SK-N-SH treated with all-trans-retinoic acid at 6 μM for 48 hours (cell line): ENCODE measurements around the gene DCUN1D2.

Experiments
- ARNTL ChIP-seq: fragments of 450-650 bp; formaldehyde crosslinking; IDR thresholded peaks from 2 replicates; pipeline ENCODE4 v1.5.0; 2020; ENCODE audit warnings: low read depth, mild to moderate bottlenecking, moderate library complexity, borderline replicate concordance
- BACH2 ChIP-seq: fragments of 250-450 bp; sonication (Bioruptor Pico); IDR thresholded peaks from 2 replicates; pipeline ENCODE4 v1.9.0; 2021; ENCODE audit warnings: mild to moderate bottlenecking, borderline replicate concordance
- OSR1 ChIP-seq: fragments of 250-450 bp; sonication (Bioruptor Pico); IDR thresholded peaks from 2 replicates; pipeline ENCODE4 v1.8.0; 2022; ENCODE audit warnings: moderate library complexity, mild to moderate bottlenecking, inconsistent platforms
- PATZ1 ChIP-seq: fragments of 250-450 bp; sonication (Bioruptor Pico); IDR thresholded peaks from 2 replicates; pipeline ENCODE4 v1.8.0; 2020; ENCODE audit warnings: mild to moderate bottlenecking, moderate library complexity, borderline replicate concordance
- PPARA ChIP-seq: fragments of 250-450 bp; sonication (Bioruptor Pico); IDR thresholded peaks from 2 replicates; pipeline ENCODE4 v1.5.0; 2020; ENCODE audit warnings: mild to moderate bottlenecking, borderline replicate concordance
- RARB ChIP-seq: fragments of 250-450 bp; sonication (Bioruptor Pico); IDR thresholded peaks from 2 replicates; pipeline ENCODE4 v1.8.0; 2021; ENCODE audit warnings: mild to moderate bottlenecking, moderate library complexity
- TOX ChIP-seq: fragments of 250-450 bp; sonication (Bioruptor Pico); IDR thresholded peaks from 2 replicates; pipeline ENCODE4 v1.8.0; 2021; ENCODE audit warnings: mild to moderate bottlenecking, moderate library complexity, borderline replicate concordance
- TSHZ2 ChIP-seq: fragments of 250-450 bp; sonication (Bioruptor Pico); IDR thresholded peaks from 2 replicates; pipeline ENCODE4 v1.5.0; 2020; ENCODE audit warnings: mild to moderate bottlenecking, moderate library complexity
- ZNF565 ChIP-seq: fragments of 450-650 bp; formaldehyde crosslinking; conservative IDR thresholded peaks from 2 replicates; pipeline ENCODE4 v1.5.0; 2020; ENCODE audit warnings: low read depth, mild to moderate bottlenecking, moderate library complexity
- TF ChIP-seq, protein P1 (sequence below): fragments of 250-450 bp; sonication (Bioruptor Pico); IDR thresholded peaks from 2 replicates; pipeline ENCODE4 v1.8.0; 2021; ENCODE audit warnings: low read depth, mild to moderate bottlenecking, moderate library complexity, borderline replicate concordance
- TF ChIP-seq, protein P2 (sequence below): fragments of 250-450 bp; sonication (Bioruptor Pico); IDR thresholded peaks from 2 replicates; pipeline ENCODE4 v1.5.1; 2020; ENCODE audit warnings: low read depth, mild to moderate bottlenecking, moderate library complexity

DNA sequence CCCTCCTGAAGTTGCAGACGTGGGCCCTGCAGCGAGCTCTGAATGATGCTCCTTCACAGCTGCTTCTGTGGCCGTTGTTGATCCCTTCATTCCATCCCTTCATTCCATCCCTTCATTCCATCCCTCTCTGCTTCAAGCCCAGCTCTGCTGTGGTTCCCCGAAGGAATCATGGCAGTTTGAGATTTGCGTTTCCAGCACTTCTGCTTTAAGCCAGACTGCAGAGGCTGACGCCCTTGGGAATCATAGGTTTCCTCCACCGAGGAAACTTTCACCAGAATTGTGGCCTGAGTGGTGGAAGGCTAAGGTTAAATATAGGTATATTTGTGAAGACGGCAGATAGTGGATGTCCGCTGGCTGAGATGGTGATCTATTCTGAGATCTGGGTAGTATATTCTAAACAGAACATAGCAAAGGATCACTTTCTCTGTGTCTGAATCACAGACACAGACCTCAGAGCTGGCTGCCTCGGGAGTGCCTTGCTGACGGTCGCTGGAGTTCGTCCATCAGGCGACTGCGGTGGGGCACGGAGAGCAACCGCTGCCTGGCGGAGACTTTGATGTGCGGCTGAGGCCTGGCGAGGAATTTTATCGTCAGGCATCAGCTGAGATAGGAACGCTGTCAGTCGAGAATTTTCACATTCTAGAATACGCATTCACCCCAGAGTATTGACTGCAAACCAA is 42.8 kb upstream of the DCUN1D2 start:
- TF ChIP-seq OSR1 (CRISPR knock-in tag) (no peak), ZNF565 (CRISPR knock-in tag) (no peak), TSHZ2 (CRISPR knock-in tag) (no peak), TOX (CRISPR knock-in tag) (no peak), PATZ1 (CRISPR knock-in tag) (no peak), ARNTL (CRISPR knock-in tag) (no peak), BACH2 (CRISPR knock-in tag) (no peak), PPARA (CRISPR knock-in tag) (no peak), RARB (CRISPR knock-in tag) (no peak)
- TF ChIP-seq, protein P1, sequence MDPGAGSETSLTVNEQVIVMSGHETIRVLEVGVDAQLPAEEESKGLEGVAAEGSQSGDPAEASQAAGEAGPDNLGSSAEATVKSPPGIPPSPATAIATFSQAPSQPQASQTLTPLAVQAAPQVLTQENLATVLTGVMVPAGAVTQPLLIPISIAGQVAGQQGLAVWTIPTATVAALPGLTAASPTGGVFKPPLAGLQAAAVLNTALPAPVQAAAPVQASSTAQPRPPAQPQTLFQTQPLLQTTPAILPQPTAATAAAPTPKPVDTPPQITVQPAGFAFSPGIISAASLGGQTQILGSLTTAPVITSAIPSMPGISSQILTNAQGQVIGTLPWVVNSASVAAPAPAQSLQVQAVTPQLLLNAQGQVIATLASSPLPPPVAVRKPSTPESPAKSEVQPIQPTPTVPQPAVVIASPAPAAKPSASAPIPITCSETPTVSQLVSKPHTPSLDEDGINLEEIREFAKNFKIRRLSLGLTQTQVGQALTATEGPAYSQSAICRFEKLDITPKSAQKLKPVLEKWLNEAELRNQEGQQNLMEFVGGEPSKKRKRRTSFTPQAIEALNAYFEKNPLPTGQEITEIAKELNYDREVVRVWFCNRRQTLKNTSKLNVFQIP = no peak
- TF ChIP-seq, protein P2, sequence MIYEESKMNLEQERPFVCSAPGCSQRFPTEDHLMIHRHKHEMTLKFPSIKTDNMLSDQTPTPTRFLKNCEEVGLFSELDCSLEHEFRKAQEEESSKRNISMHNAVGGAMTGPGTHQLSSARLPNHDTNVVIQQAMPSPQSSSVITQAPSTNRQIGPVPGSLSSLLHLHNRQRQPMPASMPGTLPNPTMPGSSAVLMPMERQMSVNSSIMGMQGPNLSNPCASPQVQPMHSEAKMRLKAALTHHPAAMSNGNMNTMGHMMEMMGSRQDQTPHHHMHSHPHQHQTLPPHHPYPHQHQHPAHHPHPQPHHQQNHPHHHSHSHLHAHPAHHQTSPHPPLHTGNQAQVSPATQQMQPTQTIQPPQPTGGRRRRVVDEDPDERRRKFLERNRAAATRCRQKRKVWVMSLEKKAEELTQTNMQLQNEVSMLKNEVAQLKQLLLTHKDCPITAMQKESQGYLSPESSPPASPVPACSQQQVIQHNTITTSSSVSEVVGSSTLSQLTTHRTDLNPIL = no peak
